Natural killer cell (primary cell): Measurements from ENCODE around the gene OMP. TPM values are rescaled to one million over a fixed set of nuclear protein-coding genes. Genes with fewer than 3 reads are reported as not detected.

Experiments
- ATAC-seq, 3 donors: fragments of 150-1000 bp in 2 of 3; fragments of 200-7000 bp in 1 of 3; cut with Tn5 transposase; 1 replicate in 1 of 3; 2 replicates in 2 of 3; pipeline ENCODE4 v1.10.0; 2021; ENCODE audit warnings: mild to moderate bottlenecking in 2 of 3, moderate library complexity in 2 of 3
- DNase-seq, 2 donors: peaks; one replicate each; pipeline versions ENCODE4 v3.0.0 to v3.0.0-alpha.2; 2013 to 2021; ENCODE audit warnings: mixed read lengths in 1 of 2
- H3K27ac ChIP-seq: one replicate; pipeline ENCODE4 v1.5.1; 2013; ENCODE audit warnings: mild to moderate bottlenecking, low read length
- H3K27me3 ChIP-seq: one replicate; pipeline ENCODE4 v1.6.1; 2013; ENCODE audit warnings: low read length; ENCODE audit not compliant: control insufficient read depth, insufficient read depth
- H3K36me3 ChIP-seq: one replicate; pipeline ENCODE4 v1.6.1; 2013; ENCODE audit warnings: low read length; ENCODE audit not compliant: control insufficient read depth, insufficient read depth
- H3K4me1 ChIP-seq: one replicate; pipeline ENCODE4 v1.6.1; 2013; ENCODE audit warnings: low read length; ENCODE audit not compliant: control insufficient read depth, insufficient read depth
- H3K4me3 ChIP-seq: one replicate; pipeline ENCODE4 v1.5.1; 2013; ENCODE audit warnings: low read length
- H3K9me3 ChIP-seq: one replicate; pipeline ENCODE4 v1.6.1; 2013; ENCODE audit warnings: low read length; ENCODE audit not compliant: control insufficient read depth, insufficient read depth
- H3K27ac Mint-ChIP-seq, 2 donors: one replicate each; pipeline ENCODE4 v1.8.0; 2022; ENCODE audit warnings: mild to moderate bottlenecking in 2 of 2, mixed read lengths in 2 of 2, moderate library complexity in 1 of 2
- H3K27me3 Mint-ChIP-seq, 2 donors: one replicate each; pipeline ENCODE4 v1.8.0; 2022; ENCODE audit warnings: low read depth in 2 of 2, mixed read lengths in 2 of 2
- H3K36me3 Mint-ChIP-seq: one replicate; pipeline ENCODE4 v1.8.0; 2022; ENCODE audit warnings: mixed read lengths
- H3K4me1 Mint-ChIP-seq, 2 donors: one replicate each; pipeline ENCODE4 v1.8.0; 2022; ENCODE audit warnings: mixed read lengths in 2 of 2
- H3K4me3 Mint-ChIP-seq: one replicate; pipeline ENCODE4 v1.8.0; 2022; ENCODE audit warnings: mild to moderate bottlenecking, moderate library complexity, mixed read lengths
- H3K9me3 Mint-ChIP-seq, 2 donors: one replicate each; pipeline ENCODE4 v1.8.0; 2022; ENCODE audit warnings: mixed read lengths in 2 of 2
- WGBS: methylation state at CpG from one replicate; pipeline ENCODE4 v1.1.7; 2013; ENCODE audit warnings: missing lambda C conversion rate; ENCODE audit not compliant: insufficient coverage; 5-methylcytosine and 5-hydroxymethylcytosine counted together
- intact Hi-C: fragments of 100-400 bp; cut with micrococcal nuclease; formaldehyde crosslinking; loops from one replicate; pipeline ENCODE4 v1.14.2; 2022
- total RNA-seq, 4 donors: library from RNA; stranded (reverse); fragments of 120-200 nt in 1 of 4; gene quantifications; one replicate each; pipeline versions ENCODE4 v1.2.3 to v1.2.4, GENCODE V29; 2013 to 2022
- TF ChIP-seq, protein P1 (sequence below): fragments of 200-600 bp; IDR thresholded peaks from one replicate; pipeline ENCODE4 v1.8.0; 2022; ENCODE audit warnings: antibody characterized with exemption

The OMP gene
- total RNA-seq, 3 donors from 2014 or later (not counting 1 experiment from before 2014, with no cell fraction given): 0.82 to 1.4 (median 0.85) TPM

DNA sequence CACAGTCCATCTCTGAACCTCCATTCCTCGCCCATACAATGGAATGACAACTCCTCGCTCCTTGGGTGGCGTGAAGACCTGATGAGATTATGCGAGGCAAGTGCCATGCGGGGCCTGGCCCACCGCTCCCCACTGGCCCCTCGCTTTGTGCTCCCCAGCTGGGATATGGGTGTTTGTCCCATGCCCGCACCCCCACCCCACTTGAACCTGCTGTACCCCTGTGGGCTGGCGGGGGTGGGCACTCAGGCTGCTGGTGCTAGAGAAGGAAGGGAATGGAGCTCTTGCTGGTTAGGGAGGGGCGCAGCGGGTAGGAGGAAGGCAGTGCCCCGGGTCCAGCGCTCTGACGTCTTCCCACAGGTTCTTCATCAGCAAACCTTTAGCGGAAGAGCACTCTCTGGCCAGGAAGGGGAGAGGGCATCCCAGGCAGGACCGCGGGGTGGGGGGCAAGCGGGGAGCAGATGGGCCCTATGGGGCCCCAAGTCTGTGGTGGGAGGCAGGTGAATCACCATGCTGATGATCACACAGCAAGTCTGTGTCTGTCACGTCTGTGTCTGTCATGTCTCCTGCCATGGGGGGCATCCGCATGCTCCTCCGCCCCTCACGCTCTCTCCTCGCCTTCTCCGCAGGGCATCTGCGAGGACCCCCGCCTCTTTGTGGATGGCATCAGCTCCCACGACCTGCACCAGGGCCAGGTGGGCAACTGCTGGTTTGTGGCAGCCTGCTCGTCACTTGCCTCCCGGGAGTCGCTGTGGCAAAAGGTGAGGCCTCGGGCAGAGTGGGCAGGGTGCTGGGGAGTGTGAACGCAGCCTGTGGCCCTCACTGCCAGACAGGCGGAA is 9.4 kb upstream of the OMP start:
- 89% methylated on average over 33 of the region's 33 CpGs for WGBS
- Histone ChIP-seq H3K27ac (no peak overlapping the region), H3K36me3 (no peaks in the 10 kb centered on the region), H3K9me3 (no peaks in the 10 kb centered on the region), H3K4me3 (no peak overlapping the region), H3K4me1 (no peaks in the 10 kb centered on the region), H3K27me3 (no peaks in the 10 kb centered on the region)
- Mint-ChIP-seq H3K27me3 (no peaks in the 10 kb centered on the region), H3K9me3 (no peaks in the 10 kb centered on the region), H3K27ac (no peak overlapping the region), H3K36me3 (no peaks in the 10 kb centered on the region), H3K4me3 (no peak overlapping the region), H3K4me1 (peaks cover 9 to 13% of the 10 kb centered on the region in 2 donors)
- ATAC-seq (no peak), DNase-seq (no peak)
- TF ChIP-seq, protein P1, sequence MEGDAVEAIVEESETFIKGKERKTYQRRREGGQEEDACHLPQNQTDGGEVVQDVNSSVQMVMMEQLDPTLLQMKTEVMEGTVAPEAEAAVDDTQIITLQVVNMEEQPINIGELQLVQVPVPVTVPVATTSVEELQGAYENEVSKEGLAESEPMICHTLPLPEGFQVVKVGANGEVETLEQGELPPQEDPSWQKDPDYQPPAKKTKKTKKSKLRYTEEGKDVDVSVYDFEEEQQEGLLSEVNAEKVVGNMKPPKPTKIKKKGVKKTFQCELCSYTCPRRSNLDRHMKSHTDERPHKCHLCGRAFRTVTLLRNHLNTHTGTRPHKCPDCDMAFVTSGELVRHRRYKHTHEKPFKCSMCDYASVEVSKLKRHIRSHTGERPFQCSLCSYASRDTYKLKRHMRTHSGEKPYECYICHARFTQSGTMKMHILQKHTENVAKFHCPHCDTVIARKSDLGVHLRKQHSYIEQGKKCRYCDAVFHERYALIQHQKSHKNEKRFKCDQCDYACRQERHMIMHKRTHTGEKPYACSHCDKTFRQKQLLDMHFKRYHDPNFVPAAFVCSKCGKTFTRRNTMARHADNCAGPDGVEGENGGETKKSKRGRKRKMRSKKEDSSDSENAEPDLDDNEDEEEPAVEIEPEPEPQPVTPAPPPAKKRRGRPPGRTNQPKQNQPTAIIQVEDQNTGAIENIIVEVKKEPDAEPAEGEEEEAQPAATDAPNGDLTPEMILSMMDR: no peak
- intact Hi-C loops: loop anchor here (5.0 kb wide), 1 partner anchor 176 kb away; no protein-coding TSS in a partner anchor

DNA sequence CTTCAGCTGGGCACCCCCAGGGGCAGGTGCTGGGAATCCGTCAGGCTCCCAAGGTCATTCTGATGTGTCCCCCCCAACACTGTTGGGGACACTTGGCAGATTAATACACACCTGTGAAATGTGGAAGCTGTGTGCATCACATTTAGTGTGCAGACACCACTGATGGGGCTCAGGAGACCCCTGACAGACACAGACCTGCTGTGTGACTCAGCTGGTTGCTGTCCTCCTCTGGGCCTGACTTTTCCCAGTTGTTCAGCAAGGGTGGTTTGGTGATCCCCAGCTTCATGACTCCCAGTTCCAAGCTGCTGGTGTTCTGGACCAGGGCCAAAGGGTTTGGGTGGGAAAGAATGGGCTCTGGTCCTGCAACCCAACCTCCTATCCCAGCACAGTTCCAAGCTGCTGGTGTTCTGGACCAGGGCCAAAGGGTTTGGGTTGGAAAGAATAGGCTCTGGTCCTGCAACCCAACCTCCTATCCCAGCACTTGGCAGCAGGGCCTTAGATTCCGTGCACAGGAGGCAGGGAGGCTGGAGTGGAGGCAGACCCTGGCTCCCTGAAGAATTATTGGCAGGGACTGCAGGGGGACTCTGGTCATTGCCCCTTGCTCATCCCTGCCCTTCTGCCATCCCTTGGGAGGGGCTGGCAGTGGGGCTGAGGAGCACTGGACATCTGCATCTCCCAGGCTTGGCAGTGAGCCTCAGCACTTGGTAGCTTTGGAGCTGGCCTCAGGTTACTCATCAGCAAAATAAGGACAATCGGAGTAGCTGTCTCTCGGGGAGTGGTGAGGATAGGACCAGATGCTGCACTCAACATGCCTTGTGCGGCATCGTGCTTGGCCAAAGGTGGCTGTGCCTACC is 8.4 kb upstream of the OMP start:
- intact Hi-C loops: loop anchor here (5.0 kb wide), 1 partner anchor 177 kb away; no protein-coding TSS in a partner anchor
- Histone ChIP-seq H3K27me3 (no peaks in the 10 kb centered on the region), H3K4me3 (no peak overlapping the region), H3K27ac (no peak overlapping the region), H3K36me3 (no peaks in the 10 kb centered on the region), H3K4me1 (no peaks in the 10 kb centered on the region), H3K9me3 (no peaks in the 10 kb centered on the region)
- 94% methylated on average over 6 of the region's 6 CpGs for WGBS
- H3K36me3 Mint-ChIP-seq: no peaks in the 10 kb centered on the region
- H3K9me3 Mint-ChIP-seq: no peaks in the 10 kb centered on the region
- peaks cover 9 to 13% of the 10 kb centered on the region in 2 donors for H3K4me1 Mint-ChIP-seq
- no peak overlapping the region for H3K4me3 Mint-ChIP-seq
- DNase-seq (no peak), ATAC-seq (no peak)
- no peaks in the 10 kb centered on the region for H3K27me3 Mint-ChIP-seq
- TF ChIP-seq, protein P1: no peak
- H3K27ac Mint-ChIP-seq: no peak overlapping the region

DNA sequence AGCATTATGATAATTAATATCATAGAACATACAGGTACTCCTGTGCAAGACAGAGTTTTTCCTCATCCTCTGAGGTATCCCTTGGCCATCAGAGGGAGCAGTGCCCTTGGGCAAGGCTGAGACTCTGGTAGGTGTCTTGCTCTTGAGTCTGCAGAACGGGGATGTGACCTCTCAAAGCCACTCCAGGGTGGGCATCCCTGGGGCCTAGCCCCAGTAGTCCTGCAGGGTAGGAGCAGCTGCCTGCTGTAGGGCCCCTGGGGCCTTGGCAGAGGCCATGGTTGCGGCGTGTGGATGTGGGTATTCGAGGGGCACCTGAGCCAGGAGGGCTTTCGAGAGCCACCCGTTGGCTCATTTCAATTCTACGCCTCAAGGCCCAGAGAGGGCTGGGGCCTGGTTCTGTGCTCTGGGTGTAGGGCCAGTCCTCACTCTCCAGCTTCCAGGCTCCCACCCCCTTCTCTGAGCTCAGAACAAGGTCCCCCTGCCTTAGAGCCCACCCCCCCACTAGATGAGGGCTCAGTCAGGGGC is 7.7 kb upstream of the OMP start:
- no peak overlapping the region for H3K27ac Mint-ChIP-seq
- WGBS: 97% methylated on average over 7 of the region's 7 CpGs
- intact Hi-C loops: loop anchor here (5.0 kb wide), 1 partner anchor 178 kb away; no protein-coding TSS in a partner anchor
- H3K36me3 Mint-ChIP-seq: no peaks in the 10 kb centered on the region
- TF ChIP-seq, protein P1: no peak
- Histone ChIP-seq H3K36me3 (no peaks in the 10 kb centered on the region), H3K27me3 (no peaks in the 10 kb centered on the region), H3K27ac (no peak overlapping the region), H3K4me1 (no peaks in the 10 kb centered on the region), H3K9me3 (no peaks in the 10 kb centered on the region), H3K4me3 (no peak overlapping the region)
- ATAC-seq: no peak
- no peak overlapping the region for H3K4me3 Mint-ChIP-seq
- peaks cover 9 to 13% of the 10 kb centered on the region in 2 donors for H3K4me1 Mint-ChIP-seq
- no peaks in the 10 kb centered on the region for H3K27me3 Mint-ChIP-seq
- no peak for DNase-seq
- H3K9me3 Mint-ChIP-seq: no peaks in the 10 kb centered on the region
